Stomach (tissue), 4 donors: Measurements from ENCODE around the gene SPRYD4.

Source experiments
- EP300 ChIP-seq: sonication (generic); formaldehyde crosslinking; IDR thresholded peaks from one replicate; pipeline ENCODE4 v1.6.1; 2017; ENCODE audit warnings: antibody characterized with exemption
- POLR2A ChIP-seq, 4 donors: fragments of 450-650 bp; IDR thresholded peaks; one replicate each; pipeline ENCODE4 v1.6.1; 2016; ENCODE audit warnings: antibody characterized with exemption in 4 of 4, control low read depth in 2 of 4, mild to moderate bottlenecking in 1 of 4, moderate library complexity in 1 of 4
- POLR2AphosphoS5 ChIP-seq, 3 donors: sonication (generic); formaldehyde crosslinking; IDR thresholded peaks; one replicate each; pipeline ENCODE4 v1.6.1; 2016; ENCODE audit warnings: antibody characterized with exemption in 3 of 3
- TF ChIP-seq, protein P1 (sequence below), 7 experiments: fragments of 450-650 bp in 4 of 7; fragments of 200-600 bp in 3 of 7; sonication (generic) in 3 of 7; IDR thresholded peaks; one replicate each; pipeline ENCODE4 v1.5.1; 2016 to 2019; ENCODE audit warnings: antibody characterized with exemption in 7 of 7, control low read depth in 2 of 7, mild to moderate bottlenecking in 1 of 7

DNA sequence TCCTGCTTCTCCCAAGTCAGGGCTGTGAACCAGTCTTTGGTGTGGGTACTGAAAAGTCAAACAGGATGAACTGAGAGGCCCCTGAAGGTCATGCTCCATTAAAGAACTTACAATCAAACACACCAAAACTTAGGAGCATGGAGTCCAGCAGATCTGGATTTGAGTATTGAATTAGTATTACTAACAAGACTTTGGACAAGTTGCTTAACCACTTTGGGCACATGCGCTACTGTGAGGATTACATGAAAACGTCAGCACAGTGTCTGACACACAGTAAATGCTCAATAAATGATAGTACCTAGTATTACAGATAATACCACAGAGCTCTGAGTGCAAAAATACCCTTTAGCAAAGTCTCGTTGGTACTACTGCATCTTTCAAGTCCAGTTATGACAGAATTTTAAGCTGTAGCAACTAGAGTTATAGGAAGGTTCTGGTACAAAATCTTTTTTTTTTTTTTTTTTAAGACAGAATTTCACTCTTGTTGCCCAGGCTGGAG, 42.4 kb upstream of the SPRYD4 start:
- TF ChIP-seq POLR2AphosphoS5 (IDR thresholded peaks at IDR 0.05) (no peak), POLR2A (IDR thresholded peaks at IDR 0.05) (no peak), EP300 (no peak)
- TF ChIP-seq, protein P1, sequence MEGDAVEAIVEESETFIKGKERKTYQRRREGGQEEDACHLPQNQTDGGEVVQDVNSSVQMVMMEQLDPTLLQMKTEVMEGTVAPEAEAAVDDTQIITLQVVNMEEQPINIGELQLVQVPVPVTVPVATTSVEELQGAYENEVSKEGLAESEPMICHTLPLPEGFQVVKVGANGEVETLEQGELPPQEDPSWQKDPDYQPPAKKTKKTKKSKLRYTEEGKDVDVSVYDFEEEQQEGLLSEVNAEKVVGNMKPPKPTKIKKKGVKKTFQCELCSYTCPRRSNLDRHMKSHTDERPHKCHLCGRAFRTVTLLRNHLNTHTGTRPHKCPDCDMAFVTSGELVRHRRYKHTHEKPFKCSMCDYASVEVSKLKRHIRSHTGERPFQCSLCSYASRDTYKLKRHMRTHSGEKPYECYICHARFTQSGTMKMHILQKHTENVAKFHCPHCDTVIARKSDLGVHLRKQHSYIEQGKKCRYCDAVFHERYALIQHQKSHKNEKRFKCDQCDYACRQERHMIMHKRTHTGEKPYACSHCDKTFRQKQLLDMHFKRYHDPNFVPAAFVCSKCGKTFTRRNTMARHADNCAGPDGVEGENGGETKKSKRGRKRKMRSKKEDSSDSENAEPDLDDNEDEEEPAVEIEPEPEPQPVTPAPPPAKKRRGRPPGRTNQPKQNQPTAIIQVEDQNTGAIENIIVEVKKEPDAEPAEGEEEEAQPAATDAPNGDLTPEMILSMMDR (IDR thresholded peaks at IDR 0.05): no peak
